ENCODE data around the gene BOLL. TPM values are rescaled to one million over a fixed set of nuclear protein-coding genes. Genes with fewer than 3 reads are reported as not detected.

Gene BOLL
- total RNA-seq, 1 donor from 2014 or later, result not detected

- Histone ChIP-seq H3K36me3 (ENCODE audit: control insufficient read depth, insufficient read depth, low read length) (no peaks in the 10 kb centered on the region), H3K4me3 (ENCODE audit: low read depth, low read length) (no peak overlapping the region), H3K27me3 (ENCODE audit: control insufficient read depth, insufficient read depth, low read length) (peaks cover 15% of the 10 kb centered on the region)
- no peak for TF ChIP-seq CTCF (IDR thresholded peaks at IDR 0.05; ENCODE audit: insufficient read depth, low read length, poor library complexity, severe bottlenecking)
- no peak for DNase-seq (ENCODE audit: low read depth)
Observed at GRCh38 chr2:197801033-197801432, 15.9 kb upstream of the BOLL start.

- no peak overlapping the region for H3K4me3 ChIP-seq (ENCODE audit: low read depth, low read length)
- TF ChIP-seq CTCF (IDR thresholded peaks at IDR 0.05; ENCODE audit: insufficient read depth, low read length, poor library complexity, severe bottlenecking), result no peak
- DNase-seq (ENCODE audit: low read depth), result no peak
- no peaks in the 10 kb centered on the region for H3K36me3 ChIP-seq (ENCODE audit: control insufficient read depth, insufficient read depth, low read length)
- H3K27me3 ChIP-seq (ENCODE audit: control insufficient read depth, insufficient read depth, low read length), result peaks cover 7% of the 10 kb centered on the region
Observed at GRCh38 chr2:197800091-197800490, 15.0 kb upstream of the BOLL start.

GRCh38 chr2:197799068-197799467, 13.9 kb upstream of the BOLL start:
- TF ChIP-seq CTCF (IDR thresholded peaks at IDR 0.05; ENCODE audit: insufficient read depth, low read length, poor library complexity, severe bottlenecking), result no peak
- no peak for DNase-seq (ENCODE audit: low read depth)

GRCh38 chr2:197798187-197798586, 13.1 kb upstream of the BOLL start:
- no peak for DNase-seq (ENCODE audit: low read depth)
- H3K27me3 ChIP-seq (ENCODE audit: control insufficient read depth, insufficient read depth, low read length), result peaks cover 2% of the 10 kb centered on the region
- H3K36me3 ChIP-seq (ENCODE audit: control insufficient read depth, insufficient read depth, low read length), result no peaks in the 10 kb centered on the region
- TF ChIP-seq CTCF (IDR thresholded peaks at IDR 0.05; ENCODE audit: insufficient read depth, low read length, poor library complexity, severe bottlenecking), result no peak
- H3K4me3 ChIP-seq (ENCODE audit: low read depth, low read length), result no peak overlapping the region

More at GRCh38 chr2:197799068-197799467, 13.9 kb upstream of the BOLL start:
- H3K4me3 ChIP-seq (ENCODE audit: low read depth, low read length), result no peak overlapping the region
- no peaks in the 10 kb centered on the region for H3K36me3 ChIP-seq (ENCODE audit: control insufficient read depth, insufficient read depth, low read length)
- H3K27me3 ChIP-seq (ENCODE audit: control insufficient read depth, insufficient read depth, low read length), result peaks cover 2% of the 10 kb centered on the region

GRCh38 chr2:197795277-197795676, 10.2 kb upstream of the BOLL start:
- DNase-seq (ENCODE audit: low read depth), result no peak
- Histone ChIP-seq H3K27me3 (ENCODE audit: control insufficient read depth, insufficient read depth, low read length) (no peaks in the 10 kb centered on the region), H3K4me3 (ENCODE audit: low read depth, low read length) (no peak overlapping the region), H3K36me3 (ENCODE audit: control insufficient read depth, insufficient read depth, low read length) (no peaks in the 10 kb centered on the region)
- no peak for TF ChIP-seq CTCF (IDR thresholded peaks at IDR 0.05; ENCODE audit: insufficient read depth, low read length, poor library complexity, severe bottlenecking)

- TF ChIP-seq CTCF (IDR thresholded peaks at IDR 0.05; ENCODE audit: insufficient read depth, low read length, poor library complexity, severe bottlenecking), result no peak
- no peaks in the 10 kb centered on the region for H3K27me3 ChIP-seq (ENCODE audit: control insufficient read depth, insufficient read depth, low read length)
- no peaks in the 10 kb centered on the region for H3K36me3 ChIP-seq (ENCODE audit: control insufficient read depth, insufficient read depth, low read length)
- no peak for DNase-seq (ENCODE audit: low read depth)
- H3K4me3 ChIP-seq (ENCODE audit: low read depth, low read length), result no peak overlapping the region
Observed at GRCh38 chr2:197793456-197793855, 8.3 kb upstream of the BOLL start.

Data from kidney epithelial cell (primary cell).